Astrocyte (in vitro differentiated cells and primary cell): ENCODE data around the gene RALGAPA1. TPM values are rescaled to one million over a fixed set of nuclear protein-coding genes. Genes with fewer than 3 reads are reported as not detected.

Source experiments
- DNase-seq: peaks from one replicate; pipeline ENCODE4 v3.0.0-alpha.2; 2010; ENCODE audit warnings: low read depth
- FAIRE-seq: peaks from 2 replicates; lab custom pipeline; 2011; peaks lifted over from hg19 to GRCh38; lab: Jason Lieb, UNC
- H2AFZ ChIP-seq: 2 replicates; pipeline ENCODE4 v1.6.0; 2012; ENCODE audit warnings: low read depth, low read length, inconsistent platforms
- H3K27ac ChIP-seq: 2 replicates; pipeline ENCODE4 v1.5.1; 2011; ENCODE audit warnings: low read depth, low read length, inconsistent platforms
- H3K27me3 ChIP-seq: 2 replicates; pipeline ENCODE4 v1.6.0; 2011; ENCODE audit warnings: low read length, inconsistent platforms; ENCODE audit not compliant: insufficient read depth
- H3K36me3 ChIP-seq: 2 replicates; pipeline ENCODE4 v1.5.1; 2011; ENCODE audit warnings: low read length, inconsistent platforms; ENCODE audit not compliant: insufficient read depth
- H3K4me1 ChIP-seq: 2 replicates; pipeline ENCODE4 v1.5.1; 2011; ENCODE audit warnings: low read length, inconsistent platforms; ENCODE audit not compliant: insufficient read depth
- H3K4me2 ChIP-seq: 2 replicates; pipeline ENCODE4 v1.6.0; 2012; ENCODE audit warnings: low read length, inconsistent platforms
- H3K4me3 ChIP-seq: 2 replicates; pipeline ENCODE4 v1.5.1; 2011; ENCODE audit warnings: low read depth, mild to moderate bottlenecking, low read length, inconsistent platforms; ENCODE audit not compliant: insufficient read depth
- H3K79me2 ChIP-seq: 2 replicates; pipeline ENCODE4 v1.6.0; 2012; ENCODE audit warnings: mild to moderate bottlenecking, low read length, inconsistent platforms; ENCODE audit not compliant: insufficient read depth
- H3K9ac ChIP-seq: 2 replicates; pipeline ENCODE4 v1.6.0; 2012; ENCODE audit warnings: mild to moderate bottlenecking, low read length, inconsistent platforms
- H3K9me3 ChIP-seq: 2 replicates; pipeline ENCODE4 v1.5.1; 2012; ENCODE audit warnings: low read depth, mild to moderate bottlenecking, low read length, inconsistent platforms; ENCODE audit not compliant: insufficient read depth
- H4K20me1 ChIP-seq: 2 replicates; pipeline ENCODE4 v1.6.0; 2012; ENCODE audit warnings: low read length, inconsistent platforms; ENCODE audit not compliant: insufficient read depth
- H3K27ac Mint-ChIP-seq: one replicate; pipeline ENCODE4 v1.8.0; 2021; ENCODE audit warnings: mild to moderate bottlenecking, mixed read lengths; ENCODE audit not compliant: unreplicated experiment
- H3K27me3 Mint-ChIP-seq: one replicate; pipeline ENCODE4 v1.8.0; 2021; ENCODE audit warnings: low read depth, mixed read lengths; ENCODE audit not compliant: unreplicated experiment
- H3K36me3 Mint-ChIP-seq: one replicate; pipeline ENCODE4 v1.8.0; 2021; ENCODE audit warnings: low read depth, mixed read lengths; ENCODE audit not compliant: unreplicated experiment
- H3K4me1 Mint-ChIP-seq: one replicate; pipeline ENCODE4 v1.8.0; 2021; ENCODE audit warnings: low read depth, mixed read lengths; ENCODE audit not compliant: unreplicated experiment
- H3K4me3 Mint-ChIP-seq: one replicate; pipeline ENCODE4 v1.8.0; 2021; ENCODE audit warnings: mild to moderate bottlenecking, moderate library complexity, mixed read lengths; ENCODE audit not compliant: unreplicated experiment
- H3K9me3 Mint-ChIP-seq: one replicate; pipeline ENCODE4 v1.8.0; 2021; ENCODE audit warnings: mild to moderate bottlenecking, mixed read lengths; ENCODE audit not compliant: unreplicated experiment
- CTCF ChIP-seq: IDR thresholded peaks from 2 replicates; pipeline ENCODE4 v1.5.1; 2011; ENCODE audit warnings: low read depth, mild to moderate bottlenecking, inconsistent platforms, low read length, moderate library complexity; ENCODE audit not compliant: insufficient read depth
- EZH2 ChIP-seq: IDR thresholded peaks from 2 replicates; pipeline ENCODE4 v1.6.1; 2012; ENCODE audit warnings: mild to moderate bottlenecking, low read length, inconsistent platforms; ENCODE audit not compliant: insufficient read depth
- total RNA-seq: library from RNA; stranded (reverse); gene quantifications from 2 replicates; pipeline ENCODE4 v1.2.1, GENCODE V29; 2021

RALGAPA1 gene
- total RNA-seq, 1 donor from 2014 or later, result 24.8 TPM

GRCh38 chr14:35525695-35526094 is 283.4 kb downstream of the RALGAPA1 start:
- H3K4me2 ChIP-seq, result no peak overlapping the region
- no peak for TF ChIP-seq EZH2
- no peak for TF ChIP-seq CTCF
- DNase-seq (no peak), FAIRE-seq (no peak)
- H3K36me3 Mint-ChIP-seq, result no peaks in the 10 kb centered on the region
- H3K27ac Mint-ChIP-seq, result no peak overlapping the region
- no peak overlapping the region for H2AFZ ChIP-seq
- H3K9me3 Mint-ChIP-seq, result no peaks in the 10 kb centered on the region
- peaks cover 19% of the 10 kb centered on the region for H3K27me3 ChIP-seq
- no peak overlapping the region for H3K4me3 Mint-ChIP-seq
- no peaks in the 10 kb centered on the region for H3K36me3 ChIP-seq
- no peaks in the 10 kb centered on the region for H3K9me3 ChIP-seq
- H3K79me2 ChIP-seq, result no peaks in the 10 kb centered on the region
- no peak overlapping the region for H3K4me3 ChIP-seq
- H3K4me1 ChIP-seq, result no peaks in the 10 kb centered on the region
- no peak overlapping the region for H3K27ac ChIP-seq
- no peaks in the 10 kb centered on the region for H4K20me1 ChIP-seq
- H3K9ac ChIP-seq, result no peak overlapping the region
- H3K27me3 Mint-ChIP-seq, result peaks cover 17% of the 10 kb centered on the region
- H3K4me1 Mint-ChIP-seq, result no peaks in the 10 kb centered on the region

- H3K79me2 ChIP-seq, result no peaks in the 10 kb centered on the region
- H3K4me3 ChIP-seq, result no peak overlapping the region
- Mint-ChIP-seq H3K36me3 (no peaks in the 10 kb centered on the region), H3K4me1 (no peaks in the 10 kb centered on the region), H3K4me3 (no peak overlapping the region), H3K9me3 (no peaks in the 10 kb centered on the region), H3K27ac (no peak overlapping the region), H3K27me3 (peaks cover 1% of the 10 kb centered on the region)
- H3K4me1 ChIP-seq, result no peaks in the 10 kb centered on the region
- H3K9ac ChIP-seq, result no peak overlapping the region
- no peak overlapping the region for H3K27ac ChIP-seq
- H3K36me3 ChIP-seq, result no peaks in the 10 kb centered on the region
- H3K4me2 ChIP-seq, result no peak overlapping the region
- H2AFZ ChIP-seq, result no peak overlapping the region
- no peaks in the 10 kb centered on the region for H3K27me3 ChIP-seq
- no peak for FAIRE-seq
- no peak for TF ChIP-seq CTCF
- no peak for TF ChIP-seq EZH2
- H3K9me3 ChIP-seq, result no peaks in the 10 kb centered on the region
- no peaks in the 10 kb centered on the region for H4K20me1 ChIP-seq
- DNase-seq, result no peak
Observed at GRCh38 chr14:35519986-35520385, 289.1 kb downstream of the RALGAPA1 start.

GRCh38 chr14:35515916-35516315 is 293.2 kb downstream of the RALGAPA1 start:
- no peak for DNase-seq
- no peak for TF ChIP-seq EZH2
- TF ChIP-seq CTCF, result no peak
- Histone ChIP-seq H3K4me1 (no peaks in the 10 kb centered on the region), H3K9ac (no peak overlapping the region), H3K27ac (no peak overlapping the region), H3K4me3 (no peak overlapping the region), H3K27me3 (no peaks in the 10 kb centered on the region), H2AFZ (no peak overlapping the region), H4K20me1 (no peaks in the 10 kb centered on the region), H3K79me2 (no peaks in the 10 kb centered on the region), H3K4me2 (no peak overlapping the region), H3K36me3 (no peaks in the 10 kb centered on the region), H3K9me3 (no peaks in the 10 kb centered on the region)
- Mint-ChIP-seq H3K27me3 (peaks cover 1% of the 10 kb centered on the region), H3K9me3 (peaks cover 6% of the 10 kb centered on the region), H3K36me3 (no peaks in the 10 kb centered on the region), H3K4me1 (no peaks in the 10 kb centered on the region), H3K4me3 (no peak overlapping the region), H3K27ac (no peak overlapping the region)
- no peak for FAIRE-seq
